Measurements from ENCODE around the gene PDP2. TPM values are rescaled to one million over a fixed set of nuclear protein-coding genes. Genes with fewer than 3 reads are reported as not detected.

PDP2 gene
- total and polyA plus RNA-seq, 7 donors, result 2.6 to 8.3 (median 5.1) TPM

DNA sequence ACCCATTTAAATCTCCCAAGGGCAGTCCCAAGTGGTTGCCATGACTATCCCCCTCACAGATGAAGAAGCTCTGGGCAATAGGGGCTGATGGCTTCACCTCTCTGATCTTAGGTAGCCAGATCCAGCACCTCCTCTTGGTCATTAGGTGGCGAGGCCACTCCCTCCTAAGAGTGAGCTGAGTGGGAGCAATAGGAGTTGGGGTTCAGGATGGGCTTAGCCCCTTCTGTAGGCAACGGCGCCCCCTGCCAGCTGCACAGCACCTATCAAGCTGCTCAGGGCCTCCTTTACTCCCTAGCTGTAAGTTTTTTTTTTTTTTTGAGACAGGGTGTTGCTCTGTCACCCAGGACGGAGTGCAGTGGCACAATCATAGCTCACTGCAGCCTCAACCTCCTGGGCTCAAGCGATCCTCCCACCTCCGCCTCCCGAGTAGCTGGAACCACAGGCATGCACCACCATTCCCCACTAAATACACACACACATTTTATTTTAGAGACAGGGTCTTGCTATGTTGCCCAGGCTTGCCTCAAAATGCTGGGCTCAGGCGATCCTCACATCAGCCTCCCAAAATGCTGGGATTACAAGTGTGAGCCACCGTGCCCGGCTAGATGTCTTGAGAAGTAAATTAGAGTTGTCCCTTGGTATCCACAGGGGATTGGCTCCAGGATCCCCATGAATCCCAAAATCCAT, 48.5 kb downstream of the PDP2 start:
- DNase-seq, result no peak
- peaks cover 0 to 54% (median 43%) of the 10 kb centered on the region in 4 donors for H3K4me1 ChIP-seq
- H3K27me3 ChIP-seq, result no peaks in the 10 kb centered on the region
- peaks cover 0 to 12% (median 0%) of the 10 kb centered on the region in 4 donors for H3K36me3 ChIP-seq
- peak overlapping the region in 1 of 4 donors; percentile 14 for H3K27ac ChIP-seq
- intact Hi-C loops (cut with DNase I), result loop anchor here (1.0 kb wide), 1 partner anchor 34 kb away; no protein-coding TSS in a partner anchor
- H3K4me3 ChIP-seq, result no peak overlapping the region
- H3K9me3 ChIP-seq, result no peaks in the 10 kb centered on the region
- WGBS, 2 donors, result 74 to 83% methylated on average over 10 of the region's 10 CpGs
- no peak for TF ChIP-seq POLR2A (IDR thresholded peaks at IDR 0.05)
- TF ChIP-seq, protein P1, sequence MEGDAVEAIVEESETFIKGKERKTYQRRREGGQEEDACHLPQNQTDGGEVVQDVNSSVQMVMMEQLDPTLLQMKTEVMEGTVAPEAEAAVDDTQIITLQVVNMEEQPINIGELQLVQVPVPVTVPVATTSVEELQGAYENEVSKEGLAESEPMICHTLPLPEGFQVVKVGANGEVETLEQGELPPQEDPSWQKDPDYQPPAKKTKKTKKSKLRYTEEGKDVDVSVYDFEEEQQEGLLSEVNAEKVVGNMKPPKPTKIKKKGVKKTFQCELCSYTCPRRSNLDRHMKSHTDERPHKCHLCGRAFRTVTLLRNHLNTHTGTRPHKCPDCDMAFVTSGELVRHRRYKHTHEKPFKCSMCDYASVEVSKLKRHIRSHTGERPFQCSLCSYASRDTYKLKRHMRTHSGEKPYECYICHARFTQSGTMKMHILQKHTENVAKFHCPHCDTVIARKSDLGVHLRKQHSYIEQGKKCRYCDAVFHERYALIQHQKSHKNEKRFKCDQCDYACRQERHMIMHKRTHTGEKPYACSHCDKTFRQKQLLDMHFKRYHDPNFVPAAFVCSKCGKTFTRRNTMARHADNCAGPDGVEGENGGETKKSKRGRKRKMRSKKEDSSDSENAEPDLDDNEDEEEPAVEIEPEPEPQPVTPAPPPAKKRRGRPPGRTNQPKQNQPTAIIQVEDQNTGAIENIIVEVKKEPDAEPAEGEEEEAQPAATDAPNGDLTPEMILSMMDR (IDR thresholded peaks at IDR 0.05), result peak in 2 of 4 experiments; percentile 21 to 48

DNA sequence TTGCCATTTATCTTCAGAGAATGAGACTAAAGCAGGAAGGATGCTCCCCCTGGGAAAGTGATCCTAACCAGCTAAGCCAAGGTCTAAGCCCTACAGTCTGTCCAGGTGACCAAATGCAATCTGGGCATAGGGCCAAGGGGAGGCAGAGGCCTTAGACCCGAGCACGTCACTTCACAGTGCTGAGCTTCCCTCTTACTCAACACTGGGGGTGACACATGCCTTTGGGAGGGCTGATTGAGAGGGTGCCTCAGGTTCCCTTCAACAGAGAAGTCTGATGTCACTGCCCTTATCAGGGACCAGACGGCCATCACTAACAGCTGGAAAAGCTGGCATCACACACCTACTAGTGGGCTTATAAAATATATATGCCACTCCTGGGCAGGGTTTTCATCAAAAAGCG, 49.9 kb downstream of the PDP2 start:
- WGBS, 2 donors, result 33 to 66% methylated on average over 4 of the region's 4 CpGs

DNA sequence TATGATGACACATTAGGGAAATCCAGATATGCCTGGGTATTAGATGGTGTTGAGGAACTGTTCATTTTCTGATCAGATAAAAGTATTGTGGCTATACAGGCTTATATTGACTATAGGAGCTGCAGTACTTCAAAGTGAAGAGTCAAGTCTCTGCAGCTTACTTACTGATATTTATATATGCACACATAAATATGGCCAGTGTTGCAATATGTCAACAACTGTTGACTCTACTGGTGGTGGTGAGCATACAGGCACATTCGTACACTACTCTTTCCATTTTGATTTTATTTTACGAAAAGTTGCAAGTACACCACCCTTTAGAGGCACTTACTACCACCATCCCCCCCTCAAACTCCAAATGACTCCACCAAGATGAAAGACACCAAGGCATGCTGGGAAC, 51.4 kb downstream of the PDP2 start:
- WGBS, 2 donors, result 93 to 94% methylated on average over 2 of the region's 2 CpGs
- no peak for TF ChIP-seq EP300 (IDR thresholded peaks at IDR 0.05)
- no peak for TF ChIP-seq POLR2AphosphoS5 (IDR thresholded peaks at IDR 0.05)
- TF ChIP-seq, protein P1 (IDR thresholded peaks at IDR 0.05), result no peak
- no peak for TF ChIP-seq POLR2A (IDR thresholded peaks at IDR 0.05)
- Histone ChIP-seq H3K4me3 (no peak overlapping the region), H3K9me3 (no peaks in the 10 kb centered on the region), H3K27ac (no peak overlapping the region), H3K27me3 (no peaks in the 10 kb centered on the region), H3K4me1 (peaks cover 0 to 44% (median 32%) of the 10 kb centered on the region in 4 donors), H3K36me3 (peaks cover 0 to 12% (median 0%) of the 10 kb centered on the region in 4 donors)
- no peak for DNase-seq
- intact Hi-C loops (cut with DNase I), result no loop called here

More for the DNA sequence above, 49.9 kb downstream of the PDP2 start:
- TF ChIP-seq EP300 (IDR thresholded peaks at IDR 0.05) (no peak), POLR2AphosphoS5 (IDR thresholded peaks at IDR 0.05) (no peak), POLR2A (IDR thresholded peaks at IDR 0.05) (no peak)
- TF ChIP-seq, protein P1 (IDR thresholded peaks at IDR 0.05), result no peak
- H3K4me3 ChIP-seq, result no peak overlapping the region
- intact Hi-C loops (cut with DNase I), result no loop called here
- H3K27ac ChIP-seq, result no peak overlapping the region
- DNase-seq, result no peak
- H3K9me3 ChIP-seq, result no peaks in the 10 kb centered on the region
- peaks cover 0 to 44% (median 32%) of the 10 kb centered on the region in 4 donors for H3K4me1 ChIP-seq
- H3K27me3 ChIP-seq, result no peaks in the 10 kb centered on the region
- H3K36me3 ChIP-seq, result peaks cover 0 to 12% (median 0%) of the 10 kb centered on the region in 4 donors

DNA sequence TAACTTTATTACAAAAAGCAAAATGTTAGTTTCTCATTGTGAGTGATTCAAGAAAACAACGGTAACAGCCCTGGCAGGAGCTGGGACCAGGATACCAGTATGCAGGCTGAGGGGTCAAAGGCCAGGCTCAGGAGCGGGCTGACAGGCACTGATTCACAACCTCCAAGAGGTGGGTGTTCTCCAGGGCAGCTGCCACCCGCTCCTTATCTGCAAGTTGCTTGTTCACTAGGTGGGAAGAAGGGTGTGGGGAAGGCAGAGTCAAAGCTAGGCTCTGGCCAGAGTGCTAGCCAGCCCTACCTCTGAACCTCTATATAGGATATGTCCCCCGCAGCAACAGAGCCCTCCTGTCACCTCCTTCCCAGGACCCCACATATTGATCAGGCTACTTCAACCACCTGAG, 51.8 kb downstream of the PDP2 start:
- TF ChIP-seq POLR2AphosphoS5 (IDR thresholded peaks at IDR 0.05) (no peak), POLR2A (IDR thresholded peaks at IDR 0.05) (no peak), EP300 (IDR thresholded peaks at IDR 0.05) (no peak)
- TF ChIP-seq, protein P1 (IDR thresholded peaks at IDR 0.05), result no peak
- Histone ChIP-seq H3K27ac (no peak overlapping the region), H3K9me3 (no peaks in the 10 kb centered on the region), H3K4me3 (no peak overlapping the region), H3K27me3 (no peaks in the 10 kb centered on the region), H3K4me1 (peaks cover 0 to 43% (median 33%) of the 10 kb centered on the region in 4 donors), H3K36me3 (peaks cover 0 to 13% (median under 1%) of the 10 kb centered on the region in 4 donors)
- no peak for DNase-seq
- intact Hi-C loops (cut with DNase I), result no loop called here
- WGBS, 2 donors, result 70 to 90% methylated on average over 4 of the region's 4 CpGs
